Calu3 (cell line): ENCODE data around the gene KPRP. TPM values are rescaled to one million over a fixed set of nuclear protein-coding genes. Genes with fewer than 3 reads are reported as not detected.

Experiments used
- BruUV-seq: library from RNA; stranded (reverse); fragments of 400-500 nt; replicated peaks from 2 replicates; lab custom pipeline; 2021; lab: Mats Ljungman, UMichigan
- CTCF ChIA-PET: fragments of 300-600 bp; sonication (Branson Sonifier 250); formaldehyde crosslinking; loops from one replicate; lab custom pipeline; 2022; ENCODE audit warnings: antibody characterized with exemption; lab: Charles Lee
- DNase-seq: peaks from one replicate; pipeline ENCODE4 v3.0.0; 2022
- H3K27ac Mint-ChIP-seq: one replicate; pipeline ENCODE4 v1.8.0; 2022; ENCODE audit warnings: mixed read lengths; ENCODE audit not compliant: unreplicated experiment
- H3K27me3 Mint-ChIP-seq: one replicate; pipeline ENCODE4 v1.8.0; 2022; ENCODE audit warnings: mixed read lengths; ENCODE audit not compliant: unreplicated experiment
- H3K36me3 Mint-ChIP-seq: one replicate; pipeline ENCODE4 v1.8.0; 2022; ENCODE audit warnings: mild to moderate bottlenecking, moderate library complexity, mixed read lengths; ENCODE audit not compliant: insufficient read depth, unreplicated experiment
- H3K4me1 Mint-ChIP-seq: one replicate; pipeline ENCODE4 v1.8.0; 2022; ENCODE audit warnings: mild to moderate bottlenecking, low read depth, mixed read lengths; ENCODE audit not compliant: unreplicated experiment
- H3K4me3 Mint-ChIP-seq: one replicate; pipeline ENCODE4 v1.8.0; 2022; ENCODE audit warnings: mild to moderate bottlenecking, low read depth, moderate library complexity, mixed read lengths; ENCODE audit not compliant: unreplicated experiment
- H3K9me3 Mint-ChIP-seq: one replicate; pipeline ENCODE4 v1.8.0; 2022; ENCODE audit warnings: low read depth, mixed read lengths; ENCODE audit not compliant: unreplicated experiment
- intact Hi-C: fragments of 100-400 bp; cut with micrococcal nuclease; formaldehyde crosslinking; loops from one replicate; pipeline ENCODE4 v1.10.0; 2022; ENCODE audit not compliant: unreplicated experiment
- total RNA-seq: library from RNA; stranded (reverse); gene quantifications from 2 replicates; pipeline ENCODE4 v1.2.3, GENCODE V29; 2022
- TF ChIP-seq, protein P1 (sequence below): fragments of 200-600 bp; IDR thresholded peaks from one replicate; pipeline ENCODE4 v1.8.0; 2022; ENCODE audit warnings: antibody characterized with exemption; ENCODE audit not compliant: unreplicated experiment

KPRP gene
- total RNA-seq, 1 experiment from 2014 or later, result not detected

- BruUV-seq, result no TSS peak
- Mint-ChIP-seq H3K4me3 (no peak overlapping the region), H3K9me3 (no peaks in the 10 kb centered on the region), H3K36me3 (no peaks in the 10 kb centered on the region), H3K4me1 (no peaks in the 10 kb centered on the region), H3K27ac (no peak overlapping the region), H3K27me3 (peaks cover 88% of the 10 kb centered on the region)
- intact Hi-C loops, result no loop called here
- TF ChIP-seq, protein P1, sequence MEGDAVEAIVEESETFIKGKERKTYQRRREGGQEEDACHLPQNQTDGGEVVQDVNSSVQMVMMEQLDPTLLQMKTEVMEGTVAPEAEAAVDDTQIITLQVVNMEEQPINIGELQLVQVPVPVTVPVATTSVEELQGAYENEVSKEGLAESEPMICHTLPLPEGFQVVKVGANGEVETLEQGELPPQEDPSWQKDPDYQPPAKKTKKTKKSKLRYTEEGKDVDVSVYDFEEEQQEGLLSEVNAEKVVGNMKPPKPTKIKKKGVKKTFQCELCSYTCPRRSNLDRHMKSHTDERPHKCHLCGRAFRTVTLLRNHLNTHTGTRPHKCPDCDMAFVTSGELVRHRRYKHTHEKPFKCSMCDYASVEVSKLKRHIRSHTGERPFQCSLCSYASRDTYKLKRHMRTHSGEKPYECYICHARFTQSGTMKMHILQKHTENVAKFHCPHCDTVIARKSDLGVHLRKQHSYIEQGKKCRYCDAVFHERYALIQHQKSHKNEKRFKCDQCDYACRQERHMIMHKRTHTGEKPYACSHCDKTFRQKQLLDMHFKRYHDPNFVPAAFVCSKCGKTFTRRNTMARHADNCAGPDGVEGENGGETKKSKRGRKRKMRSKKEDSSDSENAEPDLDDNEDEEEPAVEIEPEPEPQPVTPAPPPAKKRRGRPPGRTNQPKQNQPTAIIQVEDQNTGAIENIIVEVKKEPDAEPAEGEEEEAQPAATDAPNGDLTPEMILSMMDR, result no peak
- no peak for DNase-seq
- CTCF ChIA-PET, result interaction anchor here (1.2 kb wide), 1 partner anchor 15 kb away, joined by 4 read pairs; no protein-coding TSS in a partner anchor
These were observed 1.8 kb downstream of the KPRP start for GRCh38 chr1:152759453-152760173.

DNA sequence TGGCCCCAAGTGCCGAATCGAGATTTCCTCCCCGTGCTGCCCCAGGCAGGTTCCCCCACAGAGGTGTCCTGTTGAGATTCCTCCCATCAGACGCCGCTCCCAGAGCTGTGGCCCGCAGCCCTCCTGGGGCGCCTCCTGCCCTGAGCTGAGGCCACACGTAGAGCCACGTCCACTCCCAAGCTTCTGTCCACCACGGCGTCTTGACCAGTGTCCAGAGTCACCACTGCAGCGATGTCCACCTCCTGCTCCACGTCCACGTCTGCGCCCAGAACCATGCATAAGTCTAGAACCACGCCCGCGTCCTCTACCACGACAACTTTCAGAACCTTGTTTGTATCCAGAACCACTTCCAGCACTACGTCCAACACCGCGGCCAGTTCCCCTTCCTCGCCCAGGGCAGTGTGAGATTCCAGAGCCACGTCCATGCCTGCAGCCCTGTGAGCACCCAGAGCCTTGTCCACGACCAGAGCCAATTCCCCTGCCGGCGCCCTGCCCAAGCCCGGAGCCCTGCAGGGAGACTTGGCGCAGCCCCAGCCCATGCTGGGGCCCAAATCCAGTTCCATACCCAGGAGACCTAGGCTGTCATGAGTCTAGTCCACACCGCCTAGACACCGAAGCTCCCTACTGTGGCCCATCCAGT is 2.8 kb downstream of the KPRP start:
- no peak overlapping the region for H3K4me3 Mint-ChIP-seq
- H3K27me3 Mint-ChIP-seq, result peaks cover 88% of the 10 kb centered on the region
- H3K4me1 Mint-ChIP-seq, result no peaks in the 10 kb centered on the region
- no peaks in the 10 kb centered on the region for H3K36me3 Mint-ChIP-seq
- TF ChIP-seq, protein P1, result no peak
- no peak for DNase-seq
- no peak overlapping the region for H3K27ac Mint-ChIP-seq
- BruUV-seq, result no TSS peak
- intact Hi-C loops, result no loop called here
- H3K9me3 Mint-ChIP-seq, result no peaks in the 10 kb centered on the region
- CTCF ChIA-PET, result interaction anchor here (0.9 kb wide), 1 partner anchor 109 kb away, joined by 3 read pairs; no protein-coding TSS in a partner anchor

- Mint-ChIP-seq H3K4me1 (no peaks in the 10 kb centered on the region), H3K36me3 (peaks cover 3% of the 10 kb centered on the region), H3K27me3 (peaks cover 88% of the 10 kb centered on the region), H3K9me3 (no peaks in the 10 kb centered on the region), H3K27ac (no peak overlapping the region), H3K4me3 (no peak overlapping the region)
- TF ChIP-seq, protein P1, result no peak
- BruUV-seq, result no TSS peak
- CTCF ChIA-PET, result no interaction called here
- no peak for DNase-seq
- intact Hi-C loops, result no loop called here
These were observed 3.9 kb downstream of the KPRP start for GRCh38 chr1:152761609-152762213.

DNA sequence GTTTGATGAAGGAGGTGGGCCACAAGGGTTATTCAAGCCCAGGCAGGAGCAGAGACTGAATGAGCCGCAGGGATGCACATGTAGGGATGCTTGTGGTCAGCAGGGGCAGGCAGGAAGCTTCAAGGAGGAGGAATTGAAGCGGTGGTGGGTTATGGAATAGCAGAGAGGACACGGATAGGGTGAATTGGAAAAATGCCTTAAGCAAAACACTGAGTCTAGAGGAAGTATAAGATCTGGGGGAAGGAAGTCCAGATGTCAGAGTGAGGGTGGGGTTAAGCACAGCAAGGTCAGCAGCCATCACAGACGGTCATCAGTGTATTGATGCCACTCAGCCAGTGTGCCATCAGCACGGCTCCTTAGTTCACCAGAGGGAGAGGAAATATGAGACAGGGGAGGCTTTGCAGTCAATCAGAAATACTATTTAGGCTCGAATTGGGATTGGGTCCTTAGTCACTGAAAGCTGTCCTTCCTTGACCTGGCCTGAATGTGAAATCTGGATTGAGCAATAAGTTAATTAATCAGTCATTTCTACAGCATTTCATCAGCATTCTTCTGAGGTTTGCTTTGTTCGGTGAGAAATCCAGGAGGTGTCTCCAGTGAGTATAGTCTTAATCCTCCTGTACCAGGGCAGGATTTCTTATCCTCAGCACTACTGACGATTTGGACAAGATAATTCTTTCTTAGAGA is 11.2 kb downstream of the KPRP start:
- DNase-seq, result no peak
- BruUV-seq, result no TSS peak
- no peak overlapping the region for H3K27ac Mint-ChIP-seq
- peaks cover 12% of the 10 kb centered on the region for H3K4me1 Mint-ChIP-seq
- intact Hi-C loops, result no loop called here
- CTCF ChIA-PET, result interaction anchor here (1.6 kb wide), 1 partner anchor 24 kb away, joined by 6 read pairs; no protein-coding TSS in a partner anchor
- H3K27me3 Mint-ChIP-seq, result peaks cover 62% of the 10 kb centered on the region
- H3K4me3 Mint-ChIP-seq, result no peak overlapping the region
- peaks cover 2% of the 10 kb centered on the region for H3K9me3 Mint-ChIP-seq
- TF ChIP-seq, protein P1, result no peak
- peaks cover 6% of the 10 kb centered on the region for H3K36me3 Mint-ChIP-seq
